Measurements from ENCODE around the gene USE1.

- TF ChIP-seq POLR2AphosphoS5 (IDR thresholded peaks at IDR 0.05; ENCODE audit: low read depth, low read length) (no peak), TAF1 (IDR thresholded peaks at IDR 0.05; ENCODE audit: low read depth, low read length) (no peak), POLR2A (IDR thresholded peaks at IDR 0.05; ENCODE audit: low read depth, low read length) (no peak), POU2F2 (IDR thresholded peaks at IDR 0.05; ENCODE audit: low read depth, low read length) (no peak), SPI1 (IDR thresholded peaks at IDR 0.05; ENCODE audit: low read depth, low read length) (no peak)
Observed at GRCh38 chr19:17192751-17193150, 22.4 kb upstream of the USE1 start.
